GM12878 (cell line): Measurements from ENCODE around the gene EPDR1.
A peak's percentile ranks its signal among the peaks of the same experiment; 100 is the strongest.

Experiments
- BHLHE40 ChIP-seq, 2 experiments: fragments of 450-650 bp in 1 of 2; IDR thresholded peaks; 2 replicates each; pipeline ENCODE4 v1.6.1; 2011 to 2017; ENCODE audit warnings: low read depth in 2 of 2, borderline replicate concordance in 1 of 2, improper control_type of control experiment in 1 of 2, low read length in 1 of 2, mild to moderate bottlenecking in 1 of 2
- CEBPZ ChIP-seq: fragments of 150-350 bp; IDR thresholded peaks from 2 replicates; pipeline ENCODE4 v1.6.1; 2016; ENCODE audit warnings: low read depth, low read length
- CTCF ChIP-seq, 3 experiments: IDR thresholded peaks in 2 of 3; conservative IDR thresholded peaks in 1 of 3; 2 replicates each; pipeline ENCODE4 v1.5.1; 2011; ENCODE audit warnings: low read depth in 3 of 3, low read length in 3 of 3, mild to moderate bottlenecking in 3 of 3, control low read depth in 2 of 3, moderate library complexity in 2 of 3, inconsistent platforms in 1 of 3, mixed read lengths in 1 of 3; ENCODE audit not compliant: control insufficient read depth in 2 of 3, insufficient read depth in 1 of 3; ENCODE audit errors: extremely low read depth in 1 of 3
- JUND ChIP-seq: IDR thresholded peaks from 2 replicates; pipeline ENCODE4 v1.6.1; 2012; ENCODE audit warnings: low read depth, mild to moderate bottlenecking, low read length, improper control_type of control experiment, moderate library complexity
- MTA2 ChIP-seq: fragments of 450-650 bp; IDR thresholded peaks from 2 replicates; pipeline ENCODE4 v1.6.1; 2016; ENCODE audit warnings: low read depth, mild to moderate bottlenecking, moderate library complexity
- POLR2AphosphoS5 ChIP-seq: IDR thresholded peaks from 2 replicates; pipeline ENCODE4 v1.6.1; 2011; ENCODE audit warnings: mild to moderate bottlenecking, low read length, inconsistent platforms
- TCF12 ChIP-seq: IDR thresholded peaks from 2 replicates; pipeline ENCODE4 v1.6.1; 2011; ENCODE audit warnings: low read depth, mild to moderate bottlenecking, low read length
- ZNF274 ChIP-seq: IDR thresholded peaks from one replicate; pipeline ENCODE4 v1.8.0; 2011; ENCODE audit not compliant: insufficient read length, insufficient read depth
- TF ChIP-seq, protein P1 (sequence below): fragments of 450-650 bp; IDR thresholded peaks from 2 replicates; pipeline ENCODE4 v1.6.1; 2018; ENCODE audit warnings: mild to moderate bottlenecking, low read depth, moderate library complexity; ENCODE audit not compliant: partially characterized antibody

DNA sequence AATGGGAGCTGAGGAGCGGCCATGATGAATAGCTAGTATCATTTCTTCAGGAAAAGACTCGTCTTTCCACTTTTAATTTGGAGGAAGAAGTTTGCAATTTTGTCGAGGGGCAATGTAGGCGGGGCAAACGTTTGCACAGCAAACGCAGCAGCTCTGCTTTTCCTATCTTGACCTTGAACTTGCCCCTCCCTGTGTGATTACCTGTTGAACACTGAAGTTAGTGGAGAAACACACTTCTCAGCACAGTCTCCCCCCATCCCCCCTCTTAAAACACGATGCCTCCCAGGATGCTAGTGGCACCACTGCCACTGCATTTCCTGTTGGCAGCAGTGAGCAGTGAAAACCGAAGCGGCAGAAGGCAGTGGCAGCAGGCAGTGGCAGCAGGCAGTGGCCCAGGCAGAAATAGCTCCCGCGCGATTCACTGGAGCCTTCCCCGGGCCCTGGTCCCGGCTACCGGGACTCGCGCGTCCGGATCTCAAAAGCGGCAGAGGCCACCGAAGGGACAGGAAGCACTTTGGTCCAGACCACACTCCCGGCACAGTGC, at the start of gene EPDR1:
- TF ChIP-seq CTCF (IDR thresholded peaks at IDR 0.05 in 2 of 3, conservative IDR thresholded peaks at IDR 0.05 in 1 of 3; ENCODE audit: control insufficient read depth in 2 of 3, extremely low read depth in 1 of 3, insufficient read depth in 1 of 3, low read depth in 3 of 3, low read length in 3 of 3) (peak; percentile 23 to 44 (median 36); a peak in 3 of 6 replicates), MTA2 (0 out of 2 replicates have a peak, but pooled peaks have one; percentile 13), JUND (no peak), ZNF274 (no peak), CEBPZ (no peak), TCF12 (no peak), POLR2AphosphoS5 (no peak), BHLHE40 (IDR thresholded peaks at IDR 0.05; ENCODE audit: borderline replicate concordance in 1 of 2, low read depth in 2 of 2, low read length in 1 of 2) (no peak)
- TF ChIP-seq, protein P1, sequence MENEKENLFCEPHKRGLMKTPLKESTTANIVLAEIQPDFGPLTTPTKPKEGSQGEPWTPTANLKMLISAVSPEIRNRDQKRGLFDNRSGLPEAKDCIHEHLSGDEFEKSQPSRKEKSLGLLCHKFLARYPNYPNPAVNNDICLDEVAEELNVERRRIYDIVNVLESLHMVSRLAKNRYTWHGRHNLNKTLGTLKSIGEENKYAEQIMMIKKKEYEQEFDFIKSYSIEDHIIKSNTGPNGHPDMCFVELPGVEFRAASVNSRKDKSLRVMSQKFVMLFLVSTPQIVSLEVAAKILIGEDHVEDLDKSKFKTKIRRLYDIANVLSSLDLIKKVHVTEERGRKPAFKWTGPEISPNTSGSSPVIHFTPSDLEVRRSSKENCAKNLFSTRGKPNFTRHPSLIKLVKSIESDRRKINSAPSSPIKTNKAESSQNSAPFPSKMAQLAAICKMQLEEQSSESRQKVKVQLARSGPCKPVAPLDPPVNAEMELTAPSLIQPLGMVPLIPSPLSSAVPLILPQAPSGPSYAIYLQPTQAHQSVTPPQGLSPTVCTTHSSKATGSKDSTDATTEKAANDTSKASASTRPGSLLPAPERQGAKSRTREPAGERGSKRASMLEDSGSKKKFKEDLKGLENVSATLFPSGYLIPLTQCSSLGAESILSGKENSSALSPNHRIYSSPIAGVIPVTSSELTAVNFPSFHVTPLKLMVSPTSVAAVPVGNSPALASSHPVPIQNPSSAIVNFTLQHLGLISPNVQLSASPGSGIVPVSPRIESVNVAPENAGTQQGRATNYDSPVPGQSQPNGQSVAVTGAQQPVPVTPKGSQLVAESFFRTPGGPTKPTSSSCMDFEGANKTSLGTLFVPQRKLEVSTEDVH: no peak
